ENCODE measurements around the gene RIMKLB. TPM values are rescaled to one million over a fixed set of nuclear protein-coding genes. Genes with fewer than 3 reads are reported as not detected.

Gene RIMKLB
- total and polyA plus RNA-seq, 2 of the 8 experiments (the other 6 are each of a cell fraction or from before 2014, with no cell fraction given), result 37.8 to 78.2 TPM

GRCh38 chr12:8779281-8779680 lies 81.5 kb downstream of the RIMKLB start (continued):
- no peak for TF ChIP-seq TCF12 (IDR thresholded peaks at IDR 0.05; ENCODE audit: low read depth, low read length)

All from H1 (cell line).